ENCODE data around the gene ATP6V1A. TPM values are rescaled to one million over a fixed set of nuclear protein-coding genes. Genes with fewer than 3 reads are reported as not detected.

The ATP6V1A gene
- total and polyA plus RNA-seq, 8 donors, result 5.9 to 44.7 (median 24.9) TPM

DNA sequence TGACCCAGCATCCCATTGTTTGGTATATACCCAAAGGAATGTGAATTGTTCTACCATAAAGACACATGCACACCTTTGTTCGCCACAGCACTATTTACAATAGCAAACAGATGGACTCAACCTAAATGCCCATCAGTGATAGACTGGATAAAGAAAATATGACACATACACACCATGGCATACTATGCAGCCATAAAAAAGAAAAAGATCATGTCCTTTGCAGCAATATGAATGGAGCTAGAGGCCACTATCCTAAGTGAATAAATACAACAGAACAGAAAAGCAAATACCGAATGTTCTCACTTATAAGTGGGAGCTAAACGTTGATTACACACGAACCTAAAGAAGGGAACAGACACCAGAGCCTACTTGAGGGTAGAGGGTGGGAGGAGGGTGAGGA is 39.0 kb upstream of the ATP6V1A start:
- Histone ChIP-seq H3K9me3 (no peaks in the 10 kb centered on the region), H3K27me3 (no peaks in the 10 kb centered on the region), H3K4me3 (no peak overlapping the region), H3K27ac (no peak overlapping the region), H3K36me3 (no peaks in the 10 kb centered on the region), H3K4me1 (no peaks in the 10 kb centered on the region)
- ATAC-seq, result no peak
- TF ChIP-seq CTCF (IDR thresholded peaks at IDR 0.05), result no peak
- WGBS, 2 donors, result 82 to 83% methylated on average over 4 of the region's 4 CpGs
- DNase-seq, result no peak
- no peak for FAIRE-seq
- intact Hi-C loops (cut with DNase I), result no loop called here

GRCh38 chr3:113712129-113712528 is 34.7 kb upstream of the ATP6V1A start:
- Histone ChIP-seq H3K27me3 (no peaks in the 10 kb centered on the region), H3K27ac (no peak overlapping the region), H3K4me3 (no peak overlapping the region), H3K9me3 (no peaks in the 10 kb centered on the region), H3K36me3 (no peaks in the 10 kb centered on the region), H3K4me1 (no peaks in the 10 kb centered on the region)
- DNase-seq (no peak), ATAC-seq (no peak), FAIRE-seq (no peak)
- 30 to 31% methylated on average over 3 of the region's 3 CpGs for WGBS, 2 donors
- intact Hi-C loops (cut with DNase I), result no loop called here
- TF ChIP-seq CTCF (IDR thresholded peaks at IDR 0.05), result no peak

- Histone ChIP-seq H3K4me3 (no peak overlapping the region), H3K36me3 (no peaks in the 10 kb centered on the region), H3K9me3 (no peaks in the 10 kb centered on the region), H3K27ac (no peak overlapping the region), H3K27me3 (no peaks in the 10 kb centered on the region), H3K4me1 (no peaks in the 10 kb centered on the region)
- DNase-seq, result no peak
- WGBS, 2 donors, result 73 to 90% methylated on average over 1 of the region's 1 CpG
- no peak for FAIRE-seq
- no peak for ATAC-seq
- no peak for TF ChIP-seq CTCF (IDR thresholded peaks at IDR 0.05)
- intact Hi-C loops (cut with DNase I), result no loop called here
Observed at GRCh38 chr3:113714702-113715101, 32.1 kb upstream of the ATP6V1A start.

- Histone ChIP-seq H3K27me3 (no peaks in the 10 kb centered on the region), H3K9me3 (no peaks in the 10 kb centered on the region), H3K4me1 (no peaks in the 10 kb centered on the region), H3K36me3 (peaks cover 0 to 17% (median 3%) of the 10 kb centered on the region in 3 donors), H3K4me3 (no peak overlapping the region), H3K27ac (no peak overlapping the region)
- no peak for DNase-seq
- ATAC-seq, result no peak
- intact Hi-C loops (cut with DNase I), result no loop called here
- no peak for FAIRE-seq
- no peak for TF ChIP-seq CTCF (IDR thresholded peaks at IDR 0.05)
- 96 to 97% methylated on average over 3 of the region's 3 CpGs for WGBS, 2 donors
Observed at GRCh38 chr3:113717308-113717707, 29.5 kb upstream of the ATP6V1A start.

DNA sequence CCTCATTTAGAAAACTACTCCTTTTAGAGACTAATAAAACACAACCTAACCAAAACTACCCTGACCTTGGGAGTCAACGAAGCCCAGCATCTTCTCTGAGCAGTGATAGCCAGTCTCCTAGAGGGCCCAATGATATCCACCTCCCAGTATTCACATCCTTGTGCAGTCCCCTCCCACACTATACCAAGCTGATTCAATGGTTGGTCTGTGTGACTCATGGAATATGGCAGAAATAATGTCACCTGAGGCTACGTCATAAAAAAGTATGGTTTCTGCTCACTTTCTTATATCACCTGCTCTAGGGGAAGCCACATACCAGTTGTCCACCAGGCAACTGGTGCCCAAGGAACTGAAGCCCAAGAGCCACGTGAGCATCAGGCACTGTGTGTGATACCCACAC is 29.0 kb upstream of the ATP6V1A start:
- Histone ChIP-seq H3K36me3 (peaks cover 0 to 17% (median 3%) of the 10 kb centered on the region in 3 donors), H3K4me1 (no peaks in the 10 kb centered on the region), H3K27me3 (no peaks in the 10 kb centered on the region), H3K27ac (no peak overlapping the region), H3K4me3 (no peak overlapping the region), H3K9me3 (no peaks in the 10 kb centered on the region)
- TF ChIP-seq CTCF (IDR thresholded peaks at IDR 0.05), result no peak
- DNase-seq (no peak), ATAC-seq (no peak), FAIRE-seq (no peak)
- intact Hi-C loops (cut with DNase I), result no loop called here
- 96 to 97% methylated on average over 3 of the region's 3 CpGs for WGBS, 2 donors
